ENCODE results near the gene CDH15.

CDH15 gene

GRCh38 chr16:89200850-89201411 lies 29.4 kb downstream of the CDH15 start:
- no peak for DNase-seq

- peak; percentile 36 for DNase-seq
Measured at GRCh38 chr16:89201439-89202377, 30.2 kb downstream of the CDH15 start.

GRCh38 chr16:89202422-89203215 lies 31.1 kb downstream of the CDH15 start:
- no peak for DNase-seq

GRCh38 chr16:89207993-89208392 lies 36.4 kb downstream of the CDH15 start:
- no peak for DNase-seq

- DNase-seq, result no peak
Measured at GRCh38 chr16:89209522-89210044, 38.0 kb downstream of the CDH15 start.

- no peak for DNase-seq
Measured at GRCh38 chr16:89210165-89210903, 38.8 kb downstream of the CDH15 start.

GRCh38 chr16:89210904-89211515 lies 39.5 kb downstream of the CDH15 start:
- no peak for DNase-seq

- DNase-seq, result peak; percentile 55
Measured at GRCh38 chr16:89216315-89217137, 45.0 kb downstream of the CDH15 start.

GRCh38 chr16:89217138-89217387 lies 45.5 kb downstream of the CDH15 start:
- no peak for DNase-seq

- peak; percentile 70 for DNase-seq
Measured at GRCh38 chr16:89217388-89218191, 46.0 kb downstream of the CDH15 start, which contains the start of gene ZNF778. Gene ZNF778, plus strand, starts transcription at chr16:89217703. Its CDS starts 3,425 bp downstream, at chr16:89221128.

GRCh38 chr16:89219365-89219764 lies 47.8 kb downstream of the CDH15 start:
- no peak for DNase-seq

- DNase-seq, result no peak
Measured at GRCh38 chr16:89221604-89222003, 50.1 kb downstream of the CDH15 start.

GRCh38 chr16:89222931-89223330 lies 51.4 kb downstream of the CDH15 start:
- no peak for DNase-seq

GRCh38 chr16:89224665-89225064 lies 53.1 kb downstream of the CDH15 start:
- no peak for DNase-seq

GRCh38 chr16:89230255-89230654 lies 58.7 kb downstream of the CDH15 start:
- no peak for DNase-seq

GRCh38 chr16:89232107-89232506 lies 60.6 kb downstream of the CDH15 start:
- DNase-seq, result no peak

GRCh38 chr16:89233678-89234490 lies 62.3 kb downstream of the CDH15 start:
- no peak for DNase-seq

- no peak for DNase-seq
Measured at GRCh38 chr16:89237733-89238132, 66.2 kb downstream of the CDH15 start.

- no peak for DNase-seq
Measured at GRCh38 chr16:89241187-89242007, 69.8 kb downstream of the CDH15 start.

All from NCI-H510A treated with DMSO at 0.1 percent for 48 hours (cell line).